ENCODE data around the gene NTNG1.

- TF ChIP-seq POLR2AphosphoS5 (IDR thresholded peaks at IDR 0.05; ENCODE audit: low read depth, low read length): no peak
- no peak for TF ChIP-seq TAF1 (IDR thresholded peaks at IDR 0.05; ENCODE audit: borderline replicate concordance, low read depth, low read length)
Measured at GRCh38 chr1:107525145-107525544, 384.3 kb downstream of the NTNG1 start.
